Epidermal melanocyte (primary cell): ENCODE results near the gene RPP25L.

Experiments
- DNase-seq: peaks from one replicate; pipeline ENCODE4 v3.0.0; 2011; ENCODE audit warnings: low spot score; ENCODE audit not compliant: insufficient read length

The RPP25L gene

DNA sequence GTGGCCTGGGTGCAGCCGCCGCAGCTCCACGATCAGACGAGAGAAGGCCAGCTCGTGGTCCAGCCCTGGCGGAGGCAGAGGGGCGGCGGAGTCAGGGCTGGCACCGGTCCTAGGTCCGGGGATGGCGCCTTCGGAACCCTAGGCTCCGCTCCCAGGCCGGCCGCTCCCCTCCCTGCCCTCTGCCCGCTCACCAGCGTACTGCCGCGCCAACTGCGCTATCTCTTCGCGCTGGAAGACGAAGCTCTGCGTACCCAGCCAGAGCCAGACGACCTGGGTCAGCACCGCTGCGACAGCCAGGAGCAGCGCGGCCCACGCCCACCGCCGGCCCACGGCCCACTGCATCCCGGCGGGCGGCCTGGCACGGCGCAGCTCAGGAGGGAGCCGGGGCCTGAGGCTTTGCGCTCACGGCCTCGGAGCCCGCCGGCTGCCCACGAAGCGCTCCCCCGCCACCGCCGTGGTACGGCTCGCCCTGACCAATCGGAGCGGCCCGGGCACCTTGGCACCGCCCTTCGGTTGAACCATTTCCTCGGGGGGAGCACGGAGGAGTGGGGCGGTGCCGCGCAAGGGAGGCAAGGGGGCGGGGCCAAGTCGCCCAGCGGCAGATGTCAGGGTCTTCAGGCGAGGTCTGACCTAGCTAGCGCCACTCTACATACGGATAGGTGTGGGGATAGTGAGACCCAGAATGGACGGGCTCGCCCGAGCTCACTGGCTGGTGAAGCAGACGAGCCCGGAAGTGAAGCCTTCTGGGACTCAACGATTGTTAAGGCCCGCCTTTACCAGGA is 25.6 kb upstream of the RPP25L start, which contains the start of gene SIGMAR1:
Gene SIGMAR1 (minus strand): TSS at position 432 of the 782 bp plus-strand sequence. CDS start 90 bp downstream, at position 342.
- peak; percentile 89 for DNase-seq

DNA sequence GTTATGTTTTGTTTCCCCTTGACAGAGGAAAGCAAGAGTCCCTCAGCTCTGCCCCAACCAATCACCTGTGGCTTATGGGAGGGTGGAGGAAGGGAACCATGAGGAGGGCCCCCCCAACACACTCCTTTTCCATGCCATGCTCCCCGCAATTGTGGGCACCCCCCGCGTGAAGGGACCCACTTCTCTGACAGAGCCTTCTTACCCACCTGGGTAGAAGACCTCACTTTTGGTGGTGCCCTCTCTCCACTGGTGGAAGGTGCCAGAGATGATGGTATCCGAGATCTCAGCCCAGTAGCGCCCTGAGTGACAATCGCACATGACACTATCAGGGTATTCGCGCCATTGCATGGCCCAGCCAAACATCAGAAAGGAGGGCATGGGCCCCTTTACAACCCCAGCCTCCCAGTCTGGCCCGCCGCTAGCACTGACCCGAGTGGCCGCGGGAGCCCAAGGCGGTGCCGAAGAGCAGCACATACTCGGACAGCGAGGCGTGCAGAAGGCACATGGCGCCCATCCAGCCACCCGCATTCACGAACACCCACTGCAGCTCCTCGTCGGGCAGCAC is 25.0 kb upstream of the RPP25L start:
- DNase-seq: no peak

DNA sequence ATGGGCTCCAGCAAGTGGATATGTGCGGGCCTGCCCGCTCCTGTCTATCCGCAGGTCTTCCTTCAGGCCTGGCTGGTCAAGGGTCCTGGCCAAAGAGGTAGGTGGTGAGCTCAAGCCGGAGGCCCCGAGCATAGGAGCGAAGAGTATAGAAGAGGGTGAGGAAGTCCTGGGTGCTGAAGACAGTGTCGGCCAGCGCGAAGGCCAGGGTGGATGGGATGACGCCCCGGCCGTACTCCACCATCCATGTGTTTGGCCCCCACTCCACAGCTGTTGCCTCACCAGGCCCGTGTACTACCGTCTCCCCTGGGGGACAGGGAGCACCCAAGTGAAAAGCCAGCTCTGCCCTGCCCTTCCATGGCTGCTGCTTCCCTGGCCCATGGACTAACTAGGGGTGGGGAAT is 23.7 kb upstream of the RPP25L start:
- no peak for DNase-seq

DNA sequence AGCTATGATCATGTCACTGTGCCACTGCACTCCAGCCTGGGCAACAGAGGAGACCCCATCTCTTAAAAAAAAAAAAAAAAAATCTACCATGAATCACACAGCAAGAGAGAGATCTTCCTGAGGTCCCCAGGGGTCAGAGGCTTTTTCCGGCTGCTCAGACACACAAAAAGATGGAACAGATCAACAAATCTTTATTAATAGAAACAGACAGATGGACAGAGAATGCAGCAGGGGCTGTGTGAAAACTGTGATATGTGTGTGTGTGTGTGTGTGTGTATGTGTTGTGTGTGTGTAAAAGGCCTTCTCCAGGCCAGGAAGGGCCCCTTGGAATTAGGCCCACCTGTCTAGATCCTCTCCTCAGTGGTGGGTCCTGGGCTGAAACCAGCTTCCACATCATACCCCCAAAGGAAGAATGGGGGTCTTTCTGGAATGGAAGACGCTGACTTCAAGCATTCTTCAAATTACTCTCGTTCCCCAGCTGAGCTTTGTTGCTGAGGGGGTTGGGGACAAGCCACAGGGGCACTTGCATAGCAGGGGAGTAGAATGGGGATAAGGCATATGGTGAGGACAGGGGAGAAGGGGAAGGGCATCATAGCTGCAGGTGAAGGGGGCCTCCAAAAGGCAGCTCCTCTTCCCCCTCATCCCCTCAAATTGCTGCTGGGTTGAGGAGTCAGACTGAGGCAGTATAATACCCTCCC is 22.8 kb upstream of the RPP25L start:
- DNase-seq: no peak

DNA sequence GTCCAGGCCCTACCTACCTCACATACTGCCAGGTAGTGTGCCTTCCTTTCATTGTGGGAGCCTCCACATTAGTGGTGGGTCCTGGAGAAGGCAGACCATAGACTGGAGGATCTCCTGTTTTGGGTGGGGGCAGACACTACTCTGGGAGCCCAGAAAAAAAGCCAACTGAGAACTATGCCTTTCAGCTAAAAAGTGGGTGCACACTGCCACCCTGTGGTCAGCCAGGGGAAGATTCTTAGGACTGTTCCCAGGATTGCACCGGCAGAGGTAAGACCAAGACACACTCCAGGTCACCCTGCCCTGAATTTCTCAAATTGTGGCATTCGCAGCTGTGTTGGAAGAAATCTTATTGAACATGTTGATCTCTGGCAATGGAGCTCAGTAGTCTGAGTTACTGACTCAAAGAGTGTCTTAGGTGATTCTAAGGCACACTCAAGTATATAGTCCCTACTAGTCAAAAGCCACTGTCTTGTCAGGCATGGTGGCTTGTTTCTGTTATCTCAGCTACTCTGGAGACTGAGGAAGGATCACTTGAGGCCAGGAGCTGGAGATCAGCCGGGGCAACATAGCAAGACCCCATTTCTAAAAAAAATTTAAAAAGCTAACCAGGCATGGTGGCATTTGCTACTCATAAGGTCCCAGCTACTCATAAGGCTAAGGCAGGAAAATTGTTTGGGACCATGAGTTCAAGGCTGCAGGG is 22.1 kb upstream of the RPP25L start:
- DNase-seq: peak; percentile 85

DNA sequence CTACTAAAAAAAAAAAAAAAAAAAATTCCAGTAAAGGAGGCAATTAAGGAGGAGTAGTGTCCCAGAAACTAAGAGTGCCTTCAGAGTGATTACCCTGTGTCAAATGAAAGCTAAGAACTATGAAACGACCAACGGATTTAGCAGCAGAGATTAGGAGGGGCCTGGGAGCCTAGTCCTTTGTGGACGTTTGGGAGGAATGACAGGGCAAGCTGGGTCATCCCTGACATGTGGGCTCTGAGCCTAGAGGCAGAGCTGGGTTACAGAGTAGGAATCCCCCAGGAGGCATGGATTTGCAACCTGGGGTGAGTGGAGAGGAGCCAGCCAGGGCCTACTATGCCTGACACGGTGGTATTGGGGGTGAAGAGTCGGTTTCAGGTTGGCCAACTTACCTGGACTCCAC is 21.3 kb upstream of the RPP25L start:
- DNase-seq: no peak

DNA sequence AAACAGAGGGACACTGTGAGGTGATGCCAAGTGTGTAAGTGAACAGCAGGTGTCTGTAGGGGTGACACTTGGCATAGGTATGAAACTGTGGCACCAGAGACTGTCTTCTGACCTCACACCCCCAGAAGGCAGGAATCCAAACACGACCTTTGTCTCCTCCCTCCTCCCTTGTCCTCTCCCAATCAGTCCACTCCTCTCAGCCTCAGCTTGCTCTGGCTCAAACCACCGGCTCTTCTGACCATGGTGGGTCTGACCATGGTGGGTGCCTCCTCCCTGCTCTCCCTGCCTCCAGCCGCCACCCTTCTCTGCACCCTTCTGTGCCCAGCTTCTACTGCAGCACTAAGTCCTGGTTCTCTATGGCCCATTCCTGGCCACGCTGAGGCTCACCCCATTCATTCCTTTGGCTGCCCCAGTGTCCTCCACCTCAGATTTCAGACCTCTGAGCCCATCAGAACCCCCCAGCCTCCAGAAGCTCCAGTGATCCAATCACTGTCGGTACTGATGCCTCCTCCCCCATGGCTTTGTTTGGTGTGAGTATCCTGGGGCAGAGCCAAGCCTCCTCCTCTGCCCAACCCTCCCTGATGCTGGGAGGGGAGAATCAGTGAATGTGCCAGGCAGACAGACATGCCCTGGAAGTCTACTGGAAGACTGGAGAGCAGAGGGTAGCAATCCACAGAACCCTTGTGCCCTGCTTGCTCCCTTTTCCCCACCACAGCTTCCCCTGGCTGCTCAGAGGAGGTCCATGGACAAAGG is 18.7 kb upstream of the RPP25L start:
- DNase-seq: no peak

DNA sequence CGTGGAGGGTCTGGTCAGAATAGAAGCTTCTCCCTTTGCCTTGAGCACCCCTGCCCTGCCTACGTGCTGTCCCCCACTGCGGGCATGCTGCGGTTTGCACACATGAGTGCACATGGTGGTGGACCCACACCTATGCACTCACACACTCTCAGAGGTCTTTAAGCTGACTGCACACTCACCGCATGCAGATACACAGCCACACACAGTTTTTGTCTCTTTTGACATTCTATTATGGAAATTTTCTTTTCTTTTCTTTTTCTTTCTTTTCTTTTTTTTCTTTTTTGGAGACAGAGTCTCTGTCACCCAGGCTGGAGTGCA is 17.6 kb upstream of the RPP25L start:
- no peak for DNase-seq

DNA sequence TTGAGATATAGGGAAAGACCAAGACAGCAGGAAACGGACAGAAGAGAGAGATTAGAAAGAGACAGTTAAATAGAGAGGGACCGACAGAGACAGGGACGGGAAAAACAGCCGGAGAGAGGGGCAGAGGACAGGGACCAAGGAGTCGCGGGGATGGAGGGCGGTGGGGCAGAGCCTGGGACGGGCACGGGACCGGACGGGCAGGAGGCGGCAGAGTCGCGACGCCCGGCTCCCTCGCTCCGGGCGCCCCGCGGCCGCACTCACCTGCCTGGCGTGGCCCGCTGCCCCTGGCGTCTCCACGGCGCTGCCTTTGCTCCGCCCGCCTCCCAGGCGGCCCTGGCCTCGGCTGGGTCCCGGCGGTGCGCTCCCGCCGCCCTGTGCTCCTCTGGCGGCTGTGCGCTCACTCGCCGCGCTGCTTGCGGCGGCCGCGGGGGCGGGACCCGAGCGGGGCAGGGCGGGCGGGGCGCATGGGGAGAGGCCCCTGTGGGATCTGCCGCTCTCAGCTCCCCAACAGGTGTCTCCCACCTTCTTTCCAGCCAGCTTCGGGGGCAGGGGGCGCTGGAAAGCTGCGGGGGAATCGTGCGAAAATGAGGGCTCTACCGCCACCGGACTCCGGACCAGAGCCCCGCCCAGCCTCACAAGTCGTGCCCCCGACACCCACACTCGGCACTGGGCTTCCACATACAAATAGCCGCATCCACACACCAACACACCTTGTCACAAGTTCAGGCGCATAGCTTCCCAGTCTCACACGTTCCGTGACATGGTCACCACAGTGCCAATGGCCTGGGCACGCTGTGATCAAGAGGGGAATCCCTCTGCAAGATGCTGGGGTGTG is 17.0 kb upstream of the RPP25L start, which contains the start of gene ARID3C:
Gene ARID3C (minus strand): TSS at position 411 of the 835 bp plus-strand sequence. CDS start 1,052 bp downstream, outside the sequence.
- no peak for DNase-seq

DNA sequence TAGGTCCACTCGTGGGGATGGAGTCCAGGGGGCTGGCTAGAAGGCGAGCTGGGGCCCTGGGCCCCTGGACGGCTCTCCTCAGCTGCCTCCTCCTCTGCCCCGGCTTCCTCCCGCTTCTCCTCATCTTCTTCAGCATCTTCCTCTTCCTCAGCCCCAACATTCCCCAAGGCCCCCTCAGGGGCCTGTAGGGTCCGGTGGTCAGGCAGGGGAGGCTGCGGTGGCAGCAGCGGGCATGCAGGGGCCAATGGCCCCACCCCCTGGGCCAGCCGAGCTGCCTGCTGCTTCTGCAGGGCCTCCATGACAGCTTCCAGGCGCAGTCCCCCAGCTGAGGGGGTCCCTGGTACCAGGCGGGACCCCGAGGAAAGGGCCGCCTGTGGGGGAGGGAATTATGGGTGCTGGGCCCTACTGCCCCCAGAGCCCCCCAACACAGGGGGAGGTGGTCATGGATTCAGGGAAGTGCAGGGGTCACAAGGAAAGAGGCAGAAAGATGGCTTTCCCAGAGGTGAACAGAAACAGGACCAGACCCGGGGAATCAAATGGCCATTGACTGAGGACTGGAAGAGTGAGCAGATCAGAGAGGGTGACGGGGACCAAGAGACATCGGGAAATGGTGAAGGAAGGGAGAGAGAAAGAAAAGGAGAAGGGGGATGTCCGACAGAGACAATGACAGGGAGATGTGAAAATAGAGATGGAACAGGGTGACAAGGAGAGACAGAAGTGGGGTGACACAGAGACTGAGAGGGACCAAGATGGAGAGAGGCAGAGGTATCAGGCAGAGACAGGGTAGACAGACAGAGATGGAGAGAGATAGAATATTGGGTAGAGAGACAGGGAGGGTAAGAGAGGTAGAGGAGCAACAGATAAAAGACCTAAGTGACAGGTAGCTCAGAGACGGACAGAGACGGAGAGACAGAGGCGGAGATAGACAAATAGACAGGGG is 16.1 kb upstream of the RPP25L start:
- no peak for DNase-seq

DNA sequence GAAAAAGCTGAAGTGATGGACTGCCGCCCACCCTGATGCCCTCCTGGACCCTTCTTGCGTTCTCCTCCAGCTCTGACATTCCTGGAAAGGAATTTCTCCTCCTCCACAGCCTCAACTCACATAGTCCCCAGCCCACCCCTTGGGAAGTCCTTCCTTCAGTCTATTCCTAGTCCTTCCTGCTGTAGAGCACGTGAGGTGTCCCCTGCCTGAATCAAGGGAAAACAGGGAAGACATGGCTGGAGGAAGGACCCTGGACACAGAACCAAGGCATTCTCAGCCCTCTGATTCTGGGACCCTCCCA is 13.2 kb upstream of the RPP25L start:
- no peak for DNase-seq

DNA sequence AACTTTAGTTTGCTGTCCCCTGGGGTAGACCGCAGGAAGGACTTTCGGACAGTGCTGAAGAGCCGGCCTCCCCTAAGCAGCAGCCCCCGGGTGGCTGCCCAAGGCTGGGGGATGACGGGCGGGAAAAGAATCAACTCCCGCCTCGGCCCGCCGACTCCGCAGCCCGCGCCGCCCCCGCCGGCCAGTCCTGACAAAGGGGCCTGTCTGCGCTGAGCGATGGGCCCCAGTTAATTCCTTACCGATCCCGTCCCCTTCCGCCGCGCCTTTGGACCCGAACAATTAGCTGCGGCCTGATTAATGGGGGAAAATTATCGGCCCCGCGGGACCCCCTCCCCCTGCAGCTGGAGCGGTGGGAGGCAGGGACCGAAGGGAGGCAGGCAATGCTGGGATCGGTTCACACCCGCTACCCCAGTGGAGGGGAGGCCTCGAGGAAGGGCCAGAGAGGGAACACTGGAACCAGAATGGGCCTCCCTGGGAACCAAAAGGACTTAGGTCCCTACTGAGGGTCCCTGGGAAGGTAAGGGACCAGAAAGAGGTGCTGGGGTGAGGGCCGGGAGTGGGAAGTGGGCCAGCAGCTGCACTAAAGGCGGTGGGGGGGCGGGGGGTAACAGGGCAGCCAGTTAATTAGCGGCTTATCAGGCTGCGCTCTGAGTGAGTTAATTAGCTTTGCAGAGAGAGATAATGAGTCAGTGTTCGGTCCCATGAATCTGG is 12.7 kb upstream of the RPP25L start:
- no peak for DNase-seq

DNA sequence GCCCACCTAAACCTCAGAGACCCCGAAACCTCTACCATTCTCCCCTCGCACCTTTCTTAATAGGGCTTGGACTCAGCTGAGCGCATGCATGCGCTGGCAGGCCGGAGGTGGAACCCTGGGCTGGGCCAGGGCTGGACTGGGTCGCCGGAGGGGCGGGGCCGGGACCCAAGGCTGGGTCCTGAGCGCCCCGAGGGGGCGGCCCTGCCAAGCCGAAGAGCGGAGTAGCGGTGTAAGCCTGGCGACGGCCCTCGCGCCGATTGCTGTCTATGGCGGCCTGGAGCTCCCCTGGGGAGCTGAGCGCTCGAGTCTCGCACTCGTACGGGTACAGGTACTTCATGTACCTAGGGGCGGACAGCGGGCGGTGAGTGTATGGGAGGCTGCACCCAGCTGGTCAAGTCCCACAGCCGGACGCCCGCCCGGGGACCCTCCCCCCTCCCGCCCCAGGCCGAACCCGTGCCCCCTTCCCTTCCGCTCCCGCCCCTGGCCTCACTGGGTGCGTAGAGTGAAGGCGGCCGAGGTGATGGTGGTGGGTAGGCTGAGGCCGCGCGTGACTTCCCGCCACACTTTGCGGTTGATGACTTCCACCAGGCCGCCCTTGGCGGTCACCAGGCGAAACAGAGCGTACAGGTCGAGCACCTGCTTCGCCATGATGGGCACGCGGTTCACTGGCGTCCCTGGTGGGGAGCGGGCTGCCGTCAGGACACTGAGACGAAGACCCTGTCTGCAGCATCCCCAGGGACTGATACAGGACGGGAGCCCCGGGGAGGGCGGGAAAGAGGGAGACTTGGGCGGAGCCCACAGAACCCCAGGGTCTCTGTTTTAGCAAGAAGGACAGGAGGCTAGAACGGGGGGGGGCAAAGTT is 11.7 kb upstream of the RPP25L start:
- no peak for DNase-seq

DNA sequence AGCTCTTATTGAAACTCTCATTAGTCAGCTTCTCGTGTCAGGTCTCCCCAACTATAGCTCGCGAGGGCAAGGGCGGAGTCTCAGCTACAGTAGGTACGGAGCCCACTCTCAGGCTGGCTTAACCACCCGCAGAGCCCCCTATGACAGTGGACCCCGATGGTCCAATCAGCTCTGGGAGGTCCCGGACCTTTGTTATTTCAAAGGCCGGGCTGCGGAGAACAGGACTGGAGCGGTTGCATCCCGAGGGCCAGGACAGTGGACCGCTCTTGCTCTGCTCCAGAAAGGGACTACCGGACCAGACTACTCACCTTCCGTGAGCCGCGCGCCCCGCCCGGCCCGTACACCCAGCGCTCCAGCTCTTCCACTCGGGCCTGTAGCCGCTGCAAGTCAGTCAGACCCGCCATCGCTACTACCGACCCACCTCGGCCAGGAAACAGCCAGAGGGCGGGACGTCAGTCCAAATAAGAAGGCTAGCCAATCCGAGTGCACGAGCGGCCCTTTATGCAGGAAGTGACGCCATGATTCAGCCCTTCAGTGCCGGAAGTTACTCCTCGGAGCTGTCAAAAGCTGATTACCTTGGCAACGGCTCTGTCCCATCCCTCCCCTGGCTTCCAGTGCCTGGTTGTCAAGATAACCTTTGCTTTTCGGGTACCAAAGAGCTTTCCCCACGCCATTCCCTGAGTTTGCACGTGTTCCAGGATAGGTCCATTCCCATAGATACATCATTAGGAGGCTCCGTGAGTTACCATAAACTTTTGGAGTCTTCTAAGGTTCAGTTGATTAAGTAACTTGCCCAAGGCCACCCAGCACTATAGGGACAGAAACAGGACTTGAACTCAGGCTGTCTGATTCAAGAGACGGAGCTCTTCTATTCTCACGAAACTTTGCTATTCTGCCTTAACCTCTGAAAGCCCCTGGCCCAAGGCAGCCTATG is 8.4 kb upstream of the RPP25L start, which contains the start of gene DCTN3:
Gene DCTN3 (minus strand): TSS at position 435 of the 934 bp plus-strand sequence. CDS start 31 bp downstream, at position 404.
- peak; percentile 99 for DNase-seq

DNA sequence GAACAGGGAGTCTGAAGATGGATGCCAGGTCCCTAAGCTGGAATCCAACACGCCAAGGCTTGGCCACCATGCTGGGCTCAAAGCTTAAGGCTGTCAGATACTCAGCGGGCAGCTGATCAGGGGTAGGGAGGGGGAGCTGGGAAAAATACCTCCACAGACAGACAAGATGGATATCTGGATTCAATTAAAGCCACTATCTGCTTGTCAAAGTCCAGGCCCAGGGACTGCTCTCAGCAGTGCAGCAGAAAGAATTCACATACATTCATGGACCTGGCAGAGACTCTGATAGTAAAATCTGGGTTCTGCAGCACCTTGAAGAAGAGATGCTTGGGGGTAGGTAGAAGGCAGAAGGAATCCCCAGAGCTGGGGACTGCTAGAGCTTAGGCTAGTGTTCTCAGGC is 3.2 kb upstream of the RPP25L start:
- no peak for DNase-seq

DNA sequence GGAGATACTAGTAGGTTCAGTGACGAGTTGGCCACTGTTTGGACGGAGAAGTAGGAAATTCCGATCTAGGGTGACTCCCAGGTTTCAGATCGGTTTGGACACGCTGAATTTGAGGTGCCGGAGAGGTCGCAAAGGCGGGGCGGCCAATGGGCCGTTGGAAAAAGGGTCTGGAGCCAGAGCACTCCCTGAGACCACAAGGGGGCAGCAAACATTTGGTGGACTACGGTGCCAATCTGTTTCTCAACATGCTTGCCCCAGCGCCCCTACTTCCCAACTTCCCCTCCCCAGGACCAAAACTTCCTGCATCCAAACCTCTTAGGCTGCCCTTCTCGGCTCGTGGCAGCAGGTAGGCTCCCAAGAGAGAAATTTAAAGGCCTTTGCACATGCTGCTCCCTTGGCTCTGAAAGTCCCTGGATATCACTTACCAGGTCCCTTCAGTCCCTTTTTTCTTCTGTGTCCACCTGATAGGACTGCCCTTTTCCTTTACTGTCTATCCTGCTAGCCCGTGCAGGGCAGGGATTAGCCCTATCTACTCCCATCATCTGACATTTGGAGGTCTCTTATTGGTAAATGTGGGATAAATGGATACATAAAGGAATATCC is 992 bp upstream of the RPP25L start:
- DNase-seq: peak; percentile 76
